Immature natural killer cell (primary cell): ENCODE measurements around the gene MIS18BP1. TPM values are rescaled to one million over a fixed set of nuclear protein-coding genes. Genes with fewer than 3 reads are reported as not detected.
"Not testable (repeated sequence)": the region's sequence is repeated elsewhere in the genome, so short reads cannot be mapped to it uniquely, and the experiment has no call there.

Experiments used
- DNase-seq, 3 donors: peaks; one replicate each; pipeline ENCODE4 v3.0.0; 2022; ENCODE audit warnings: mixed read lengths in 1 of 3
- H3K27ac Mint-ChIP-seq, 6 donors: one replicate each; pipeline ENCODE4 v1.8.0; 2020; ENCODE audit warnings: mixed read lengths in 6 of 6, mild to moderate bottlenecking in 5 of 6, inconsistent platforms in 4 of 6, moderate library complexity in 3 of 6
- H3K27me3 Mint-ChIP-seq, 3 donors: one replicate each; pipeline ENCODE4 v1.8.0; 2020 to 2021; ENCODE audit warnings: low read depth in 3 of 3, mild to moderate bottlenecking in 3 of 3, mixed read lengths in 3 of 3, moderate library complexity in 3 of 3, inconsistent platforms in 1 of 3
- H3K36me3 Mint-ChIP-seq, 3 donors: one replicate each; pipeline ENCODE4 v1.8.0; 2020; ENCODE audit warnings: mixed read lengths in 3 of 3, inconsistent platforms in 2 of 3, mild to moderate bottlenecking in 2 of 3
- H3K4me1 Mint-ChIP-seq, 2 donors: one replicate each; pipeline ENCODE4 v1.8.0; 2020; ENCODE audit warnings: inconsistent platforms in 2 of 2, mild to moderate bottlenecking in 2 of 2, mixed read lengths in 2 of 2, moderate library complexity in 1 of 2
- H3K4me3 Mint-ChIP-seq, 5 donors: one replicate each; pipeline ENCODE4 v1.8.0; 2020; ENCODE audit warnings: mild to moderate bottlenecking in 5 of 5, mixed read lengths in 5 of 5, inconsistent platforms in 3 of 5, moderate library complexity in 3 of 5
- H3K9me3 Mint-ChIP-seq, 6 donors: one replicate each; pipeline ENCODE4 v1.8.0; 2020; ENCODE audit warnings: mild to moderate bottlenecking in 6 of 6, mixed read lengths in 6 of 6, inconsistent platforms in 4 of 6, moderate library complexity in 3 of 6
- polyA plus RNA-seq, 3 donors: library from polyadenylated mRNA; unstranded; fragments of 300-500 nt; fragmentation: Illumina TruSeq; gene quantifications; one replicate each; pipeline ENCODE4 v1.2.3, GENCODE V29; 2021

MIS18BP1 gene
- polyA plus RNA-seq, 3 donors from 2014 or later = 9.7 to 31.9 (median 22.4) TPM

DNA sequence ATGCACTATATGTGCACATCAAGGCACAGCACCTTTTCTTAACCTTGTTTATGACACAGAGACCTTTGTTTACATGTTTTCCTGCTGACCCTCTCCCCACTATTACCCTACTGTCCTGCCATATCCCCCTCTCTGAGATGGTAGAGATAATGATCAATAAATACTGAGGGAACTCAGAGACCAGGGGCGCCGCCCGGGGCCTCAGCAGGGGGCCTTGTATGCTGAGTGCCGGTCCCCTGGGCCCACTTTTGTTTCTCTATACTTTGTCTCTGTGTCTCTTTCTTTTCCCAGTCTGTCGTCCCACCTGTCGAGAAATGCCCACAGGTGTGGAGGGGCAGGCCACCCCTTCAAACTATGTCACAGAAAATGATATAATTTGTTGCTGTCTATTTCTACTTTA is 38.7 kb downstream of the MIS18BP1 start:
- Mint-ChIP-seq H3K27ac (peak overlapping the region in 1 of 6 donors; percentile 15), H3K36me3 (peaks cover 18 to 36% (median 22%) of the 10 kb centered on the region in 3 donors)
- not testable (repeated sequence) for H3K4me1 Mint-ChIP-seq, H3K27me3 Mint-ChIP-seq, H3K4me3 Mint-ChIP-seq, DNase-seq, H3K9me3 Mint-ChIP-seq

DNA sequence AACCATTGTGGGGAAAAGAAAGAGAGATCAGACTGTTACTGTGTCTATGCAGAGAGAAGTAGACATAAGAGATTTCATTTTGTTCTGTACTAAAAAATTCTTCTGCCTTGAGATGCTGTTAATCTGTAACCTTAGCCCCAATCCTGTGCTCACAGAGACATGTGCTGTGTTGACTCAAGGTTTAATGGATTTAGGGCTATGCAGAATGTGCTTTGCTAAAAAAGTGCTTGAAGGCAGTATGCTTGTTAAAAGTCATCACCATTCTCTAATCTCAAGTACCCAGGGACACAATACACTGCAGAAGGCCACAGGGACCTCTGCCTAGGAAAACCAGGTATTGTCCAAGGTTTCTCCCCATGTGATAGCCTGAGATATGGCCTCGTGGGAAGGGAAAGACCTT is 39.3 kb downstream of the MIS18BP1 start:
- not testable (repeated sequence) for DNase-seq, H3K4me3 Mint-ChIP-seq, H3K27ac Mint-ChIP-seq, H3K9me3 Mint-ChIP-seq, H3K4me1 Mint-ChIP-seq, H3K27me3 Mint-ChIP-seq
- peaks cover 18 to 40% (median 25%) of the 10 kb centered on the region in 3 donors for H3K36me3 Mint-ChIP-seq

DNA sequence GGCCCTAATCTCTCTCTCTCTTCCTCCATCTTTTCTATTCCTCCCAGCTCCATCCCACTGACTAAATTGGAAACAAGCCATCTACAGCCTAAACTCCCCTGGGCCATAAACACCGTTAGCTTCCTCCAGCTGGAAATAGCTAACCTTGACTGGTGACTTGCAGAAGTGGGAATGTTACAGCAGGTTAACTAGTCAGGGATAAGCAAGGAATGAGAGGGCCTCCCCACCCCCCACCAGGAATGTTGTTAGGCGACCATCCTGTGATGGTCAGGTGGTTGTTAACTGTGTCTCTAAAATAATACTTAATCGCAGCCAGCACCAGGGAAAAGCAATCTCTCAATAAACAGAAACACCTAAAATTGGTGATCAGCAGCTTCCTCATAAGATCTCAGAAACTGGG is 40.8 kb downstream of the MIS18BP1 start:
- Mint-ChIP-seq H3K9me3 (no peaks in the 10 kb centered on the region), H3K27me3 (peaks cover 0 to 4% (median 0%) of the 10 kb centered on the region in 3 donors), H3K27ac (no peak overlapping the region), H3K36me3 (peaks cover 15 to 37% (median 18%) of the 10 kb centered on the region in 3 donors), H3K4me3 (no peak overlapping the region), H3K4me1 (no peaks in the 10 kb centered on the region)
- no peak for DNase-seq

DNA sequence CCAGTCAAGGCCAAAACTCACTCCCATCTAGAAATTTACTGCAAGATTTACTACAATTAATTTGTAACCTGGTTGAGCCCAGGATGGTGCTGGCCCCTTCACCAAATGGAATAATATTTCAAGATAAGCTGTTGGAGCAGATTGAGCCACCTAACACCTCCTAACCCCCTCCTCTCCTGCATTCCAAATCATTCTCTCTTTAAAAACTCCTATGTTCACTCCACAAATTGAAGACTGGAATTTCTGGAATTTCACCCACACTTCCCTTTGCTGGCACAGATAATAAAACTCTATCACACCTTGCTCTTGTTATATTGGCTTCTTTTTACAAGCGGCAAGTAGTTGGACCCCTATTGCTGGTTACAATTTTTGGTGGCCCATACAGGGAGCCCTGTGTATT is 41.7 kb downstream of the MIS18BP1 start:
- peak overlapping the region in 4 of 6 donors; percentile 8 to 77 (median 12) for H3K27ac Mint-ChIP-seq
- no peak for DNase-seq
- peaks cover 15 to 39% (median 18%) of the 10 kb centered on the region in 3 donors for H3K36me3 Mint-ChIP-seq

DNA sequence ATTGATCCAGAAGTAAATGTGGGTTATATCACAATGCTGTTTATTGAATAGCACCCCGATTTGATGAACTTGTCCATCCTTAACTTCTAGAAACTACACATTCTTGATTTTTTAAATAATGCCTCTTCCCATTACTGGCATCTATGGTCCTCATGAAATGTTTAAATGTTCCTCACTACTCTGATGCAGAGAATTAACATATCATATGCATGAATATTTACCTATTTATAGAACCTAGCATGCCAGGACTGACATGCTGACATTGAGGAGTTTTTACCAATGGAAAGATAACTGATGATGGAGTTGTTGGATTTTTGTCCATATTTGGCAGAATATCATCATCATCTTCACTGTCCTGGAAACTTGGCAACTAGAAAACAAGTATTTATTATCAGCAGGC is 42.8 kb downstream of the MIS18BP1 start:
- H3K27me3 Mint-ChIP-seq = peaks cover 0 to 4% (median 0%) of the 10 kb centered on the region in 3 donors
- H3K9me3 Mint-ChIP-seq = no peaks in the 10 kb centered on the region
- H3K4me3 Mint-ChIP-seq = no peak overlapping the region
- H3K36me3 Mint-ChIP-seq = peaks cover 15 to 43% (median 18%) of the 10 kb centered on the region in 3 donors
- peak overlapping the region in 1 of 6 donors; percentile 11 for H3K27ac Mint-ChIP-seq
- no peak for DNase-seq
- H3K4me1 Mint-ChIP-seq = no peaks in the 10 kb centered on the region

More for the DNA sequence above, 41.7 kb downstream of the MIS18BP1 start:
- no peaks in the 10 kb centered on the region for H3K9me3 Mint-ChIP-seq
- H3K4me3 Mint-ChIP-seq = no peak overlapping the region
- H3K4me1 Mint-ChIP-seq = no peaks in the 10 kb centered on the region
- H3K27me3 Mint-ChIP-seq = peaks cover 0 to 4% (median 0%) of the 10 kb centered on the region in 3 donors

DNA sequence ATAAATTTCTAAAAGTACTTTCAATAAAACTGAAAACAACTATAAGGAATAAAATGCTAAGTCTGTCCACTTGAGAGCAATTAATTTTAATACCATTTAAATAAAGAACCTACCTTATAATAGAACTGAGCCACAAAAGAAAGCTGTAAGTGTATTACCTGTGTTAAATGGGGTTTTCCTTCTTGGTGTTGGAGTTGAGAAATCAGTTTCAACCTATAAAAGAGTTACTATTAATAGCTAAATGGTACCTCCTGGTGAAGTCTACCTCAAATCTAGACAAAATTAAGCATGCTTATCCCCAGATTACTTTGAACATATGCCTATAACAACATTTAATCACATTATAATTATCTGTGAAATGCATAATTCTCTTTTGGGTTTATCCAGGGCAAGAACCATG is 48.8 kb downstream of the MIS18BP1 start:
- Mint-ChIP-seq H3K36me3 (peaks cover 3 to 30% (median 9%) of the 10 kb centered on the region in 3 donors), H3K27me3 (no peaks in the 10 kb centered on the region), H3K4me1 (peaks cover 0 to 10% of the 10 kb centered on the region in 2 donors), H3K9me3 (no peaks in the 10 kb centered on the region), H3K27ac (no peak overlapping the region), H3K4me3 (no peak overlapping the region)
- no peak for DNase-seq

DNA sequence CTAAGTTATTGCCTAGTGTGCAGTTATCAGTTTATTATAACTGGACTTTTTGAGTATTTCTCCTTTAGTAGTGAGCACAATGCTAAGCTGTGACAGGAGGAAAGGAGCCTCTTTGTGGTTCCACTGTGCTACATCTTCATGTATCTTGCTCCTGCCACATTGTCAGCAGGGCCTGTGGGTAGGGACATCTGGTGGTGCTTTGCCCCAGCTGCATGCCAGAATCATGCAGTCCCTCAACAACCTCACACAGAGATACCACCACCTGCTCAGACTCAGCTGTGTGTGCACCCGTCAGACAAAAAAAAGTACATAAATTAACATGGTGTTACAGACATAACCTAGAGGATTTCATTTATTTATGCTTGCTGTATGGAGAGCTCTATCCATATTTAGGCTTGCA is 51.1 kb downstream of the MIS18BP1 start:
- Mint-ChIP-seq H3K27ac (peak overlapping the region in 3 of 6 donors; percentile 17 to 53 (median 50)), H3K4me3 (no peak overlapping the region), H3K9me3 (no peaks in the 10 kb centered on the region), H3K4me1 (peaks cover 0 to 10% of the 10 kb centered on the region in 2 donors), H3K36me3 (peaks cover 3 to 24% (median 10%) of the 10 kb centered on the region in 3 donors), H3K27me3 (peaks cover 0 to 1% (median 0%) of the 10 kb centered on the region in 3 donors)
- no peak for DNase-seq

DNA sequence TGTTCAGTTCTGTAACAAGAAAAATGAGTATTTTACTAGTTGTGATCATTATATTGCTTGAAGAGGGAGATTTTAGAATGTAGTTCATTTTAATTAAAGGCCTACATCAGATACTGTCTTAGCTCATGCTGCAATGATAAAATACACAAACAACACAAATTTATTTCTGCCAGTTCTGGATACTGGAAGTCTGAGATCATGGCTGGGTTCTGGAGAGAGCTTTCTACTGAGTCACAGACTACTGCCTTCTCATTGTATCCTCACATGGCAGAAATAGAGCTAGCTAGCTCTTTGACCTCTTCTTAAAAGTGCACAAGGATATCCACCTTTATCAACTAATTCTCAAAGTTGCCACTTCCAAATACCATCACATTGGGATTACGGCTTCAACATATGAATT is 53.8 kb downstream of the MIS18BP1 start:
- DNase-seq = no peak
- H3K4me1 Mint-ChIP-seq = peaks cover 0 to 10% of the 10 kb centered on the region in 2 donors

DNA sequence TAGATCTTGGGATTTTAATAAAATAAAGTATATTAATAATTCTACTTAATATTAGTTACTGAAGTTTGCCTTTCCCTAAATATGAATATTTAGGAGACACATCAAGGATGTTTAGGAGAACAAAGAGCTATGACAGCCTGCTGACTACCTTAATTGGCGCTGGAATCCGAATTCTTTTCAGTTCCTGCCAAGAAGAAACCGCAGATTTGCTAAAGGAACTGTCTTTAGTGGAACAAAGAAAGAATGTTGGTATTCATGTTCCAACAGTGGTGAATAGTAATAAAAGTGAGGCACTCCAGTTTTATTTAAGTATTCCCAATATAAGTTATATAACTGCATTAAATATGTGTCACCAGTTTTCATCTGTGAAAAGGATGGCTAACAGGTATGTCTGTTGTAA is 54.5 kb downstream of the MIS18BP1 start:
- Mint-ChIP-seq H3K9me3 (no peaks in the 10 kb centered on the region), H3K27ac (no peak overlapping the region), H3K36me3 (peaks cover 10 to 25% (median 12%) of the 10 kb centered on the region in 3 donors), H3K4me1 (peaks cover 0 to 10% of the 10 kb centered on the region in 2 donors), H3K27me3 (peaks cover 0 to 1% (median 0%) of the 10 kb centered on the region in 3 donors), H3K4me3 (no peak overlapping the region)
- DNase-seq = no peak

More for the DNA sequence above, 53.8 kb downstream of the MIS18BP1 start:
- Mint-ChIP-seq H3K4me3 (no peak overlapping the region), H3K36me3 (peaks cover 10 to 25% (median 12%) of the 10 kb centered on the region in 3 donors), H3K27ac (no peak overlapping the region), H3K9me3 (no peaks in the 10 kb centered on the region), H3K27me3 (peaks cover 0 to 1% (median 0%) of the 10 kb centered on the region in 3 donors)

DNA sequence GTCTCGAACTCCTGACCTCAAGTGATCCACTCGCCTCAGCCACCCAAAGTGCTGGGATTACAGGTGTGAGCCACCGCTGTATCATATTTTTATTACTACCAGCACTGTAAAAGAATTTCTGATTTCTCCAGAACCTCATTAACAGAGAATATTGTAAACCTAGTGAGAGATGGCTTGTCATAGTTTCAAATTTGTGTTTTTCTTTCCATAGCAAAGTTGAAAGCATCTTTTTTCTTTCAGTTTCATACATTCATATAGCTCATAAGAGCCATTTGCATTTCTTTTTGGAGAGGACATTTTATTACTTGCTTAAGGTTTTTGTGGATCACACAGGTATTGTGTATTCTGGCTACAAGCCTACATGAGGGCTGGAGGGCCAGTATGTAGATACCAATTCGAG is 58.0 kb downstream of the MIS18BP1 start:
- Mint-ChIP-seq H3K4me1 (no peaks in the 10 kb centered on the region), H3K27ac (no peak overlapping the region)

DNA sequence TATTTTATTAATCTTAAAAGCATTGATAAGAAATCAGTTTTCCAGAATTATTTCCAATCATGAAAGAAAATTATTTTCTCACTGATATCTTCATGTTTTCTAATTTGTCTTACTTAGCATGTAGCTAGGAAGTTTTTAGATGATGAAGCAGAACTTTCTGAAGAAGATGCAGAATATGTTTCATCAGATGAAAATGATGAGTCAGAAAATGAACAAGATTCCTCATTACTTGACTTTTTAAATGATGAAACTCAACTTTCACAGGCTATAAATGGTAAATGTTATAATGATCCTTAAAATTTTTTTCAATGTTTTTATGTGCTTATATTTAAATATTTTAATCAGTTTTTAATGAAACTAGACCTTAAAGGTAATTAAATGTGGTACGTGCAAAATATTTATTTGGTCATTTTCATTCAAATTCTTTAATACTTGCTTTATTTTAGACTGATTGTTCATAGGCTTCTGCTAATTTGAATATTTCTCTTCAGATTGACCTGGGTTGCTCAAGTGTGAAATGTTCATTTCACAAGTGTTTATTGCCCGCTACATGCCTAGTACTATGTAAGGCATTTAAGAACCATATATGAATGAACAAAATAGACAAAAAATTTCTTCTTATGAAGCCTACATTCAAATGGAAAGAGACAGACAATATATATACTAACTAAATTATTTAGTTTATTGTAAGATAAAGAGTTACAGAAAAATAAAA is 67.7 kb downstream of the MIS18BP1 start:
- Mint-ChIP-seq H3K27ac (no peak overlapping the region), H3K4me3 (no peak overlapping the region), H3K36me3 (peaks cover 13 to 30% (median 26%) of the 10 kb centered on the region in 3 donors), H3K4me1 (no peaks in the 10 kb centered on the region), H3K9me3 (no peaks in the 10 kb centered on the region), H3K27me3 (no peaks in the 10 kb centered on the region)
- no peak for DNase-seq

More for the DNA sequence above, 58.0 kb downstream of the MIS18BP1 start:
- DNase-seq = no peak
- Mint-ChIP-seq H3K4me3 (no peak overlapping the region), H3K9me3 (no peaks in the 10 kb centered on the region), H3K36me3 (peaks cover 7 to 17% (median 16%) of the 10 kb centered on the region in 3 donors), H3K27me3 (peaks cover 0 to 1% (median 0%) of the 10 kb centered on the region in 3 donors)

DNA sequence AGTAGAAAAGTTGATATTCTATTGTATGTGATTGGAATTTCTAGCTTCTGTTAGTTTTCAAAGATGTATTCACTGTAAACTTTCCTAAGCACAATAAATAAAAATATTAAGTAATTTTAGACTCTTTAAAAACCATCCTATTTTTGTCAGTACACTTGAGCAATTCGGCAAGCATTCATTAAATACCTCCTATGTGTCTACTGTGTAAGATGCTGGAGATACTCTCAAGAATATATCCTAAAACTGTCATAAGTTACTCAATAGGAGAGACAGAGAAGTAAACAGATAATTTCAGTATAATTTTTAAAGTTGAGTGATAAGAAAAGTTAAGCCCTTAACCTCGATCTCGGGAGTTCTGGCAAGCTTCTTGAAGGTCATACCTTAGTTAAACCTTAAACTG is 71.2 kb downstream of the MIS18BP1 start:
- DNase-seq = no peak
- no peaks in the 10 kb centered on the region for H3K4me1 Mint-ChIP-seq
- no peak overlapping the region for H3K4me3 Mint-ChIP-seq
- H3K27ac Mint-ChIP-seq = no peak overlapping the region
- no peaks in the 10 kb centered on the region for H3K27me3 Mint-ChIP-seq
- no peaks in the 10 kb centered on the region for H3K9me3 Mint-ChIP-seq
- peaks cover 4 to 20% (median 11%) of the 10 kb centered on the region in 3 donors for H3K36me3 Mint-ChIP-seq

DNA sequence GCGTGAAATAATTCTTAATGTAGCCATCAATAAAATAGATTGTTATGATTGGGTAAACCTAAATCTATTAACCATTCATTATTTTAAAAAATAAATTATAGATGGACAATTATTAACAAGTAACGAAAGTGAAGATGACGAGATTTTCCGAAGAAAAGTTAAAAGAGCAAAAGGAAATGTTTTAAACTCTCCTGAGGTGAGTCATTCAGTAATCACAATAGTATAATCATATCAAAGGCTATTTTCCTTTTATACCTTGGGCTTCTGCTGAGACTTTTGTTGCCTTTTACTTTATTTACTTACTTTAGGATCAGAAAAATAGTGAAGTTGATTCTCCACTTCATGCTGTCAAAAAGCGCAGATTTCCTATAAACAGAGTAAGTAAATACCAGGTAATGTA is 71.7 kb downstream of the MIS18BP1 start:
- peaks cover 4 to 15% (median 7%) of the 10 kb centered on the region in 3 donors for H3K36me3 Mint-ChIP-seq
- H3K9me3 Mint-ChIP-seq = no peaks in the 10 kb centered on the region
- no peak overlapping the region for H3K27ac Mint-ChIP-seq
- H3K4me3 Mint-ChIP-seq = no peak overlapping the region
- no peaks in the 10 kb centered on the region for H3K4me1 Mint-ChIP-seq
- H3K27me3 Mint-ChIP-seq = no peaks in the 10 kb centered on the region
- DNase-seq = no peak

DNA sequence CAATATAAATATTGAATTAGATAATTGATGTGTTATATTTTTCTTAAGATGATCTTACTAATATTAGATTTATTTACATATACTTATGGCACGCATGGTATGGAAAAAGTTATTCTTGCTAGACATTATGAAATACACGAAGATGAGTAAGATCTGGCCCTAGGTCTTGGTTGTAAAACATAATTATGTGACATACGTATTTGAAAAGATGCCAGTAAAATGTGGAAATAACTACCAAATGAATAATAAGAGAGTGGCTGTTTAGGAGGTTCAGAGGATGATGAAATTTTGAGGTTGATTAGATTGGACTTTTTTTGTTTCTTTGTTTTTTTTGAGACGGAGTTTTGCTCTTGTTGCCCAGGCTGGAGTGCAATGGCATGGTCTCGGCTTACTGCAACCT is 75.9 kb downstream of the MIS18BP1 start:
- H3K4me3 Mint-ChIP-seq = no peak overlapping the region
- no peak overlapping the region for H3K27ac Mint-ChIP-seq
- peaks cover 0 to 15% (median 10%) of the 10 kb centered on the region in 3 donors for H3K36me3 Mint-ChIP-seq
- DNase-seq = no peak
- H3K27me3 Mint-ChIP-seq = no peaks in the 10 kb centered on the region
- no peaks in the 10 kb centered on the region for H3K9me3 Mint-ChIP-seq
- no peaks in the 10 kb centered on the region for H3K4me1 Mint-ChIP-seq
